ENCODE results near the gene RAD52. TPM values are rescaled to one million over a fixed set of nuclear protein-coding genes. Genes with fewer than 3 reads are reported as not detected.

RAD52 gene
- polyA plus RNA-seq, 1 donor (not counting 4 experiments of a cell fraction or from before 2014, with no cell fraction given), result 9.8 TPM

GRCh38 chr12:997505-997904, 48.0 kb upstream of the RAD52 start:
- H3K9me3 ChIP-seq (ENCODE audit: control insufficient read depth, low read depth, low read length), result no peaks in the 10 kb centered on the region
- no peaks in the 10 kb centered on the region for H3K27me3 ChIP-seq (ENCODE audit: control insufficient read depth, extremely low read depth, insufficient read depth, low read length)
- no peaks in the 10 kb centered on the region for H3K9me1 ChIP-seq (ENCODE audit: control insufficient read depth, extremely low read depth, insufficient read depth, low read length)
- H3K9ac ChIP-seq (ENCODE audit: control insufficient read depth, extremely low read depth, insufficient read depth, low read length), result no peak overlapping the region
- peaks cover 90% of the 10 kb centered on the region for H3K79me2 ChIP-seq (ENCODE audit: control insufficient read depth, insufficient read depth, low read length)
- no peak for TF ChIP-seq CTCF (optimal IDR thresholded peaks at IDR 0.05 in 1 of 3, IDR thresholded peaks at IDR 0.05 in 1 of 3, conservative IDR thresholded peaks at IDR 0.05 in 1 of 3; ENCODE audit: extremely low read depth in 1 of 3, insufficient read depth in 2 of 3, low read length in 3 of 3)
- no peak for TF ChIP-seq EZH2 (IDR thresholded peaks at IDR 0.05; ENCODE audit: low read length)
- H4K20me1 ChIP-seq (ENCODE audit: control insufficient read depth, extremely low read depth, insufficient read depth, low read length), result no peaks in the 10 kb centered on the region
- no peak overlapping the region for H3K27ac ChIP-seq (ENCODE audit: control insufficient read depth, insufficient read depth, low read length)
- H3K36me3 ChIP-seq (ENCODE audit: control insufficient read depth in 2 of 2, extremely low read depth in 1 of 2, insufficient read depth in 2 of 2, low read length in 2 of 2), result no peaks in the 10 kb centered on the region
- no peak overlapping the region for H3K4me2 ChIP-seq (ENCODE audit: control insufficient read depth, extremely low read depth, insufficient read depth, low read depth, low read length)
- peak; percentile 39 for FAIRE-seq
- no peak overlapping the region for H3K4me3 ChIP-seq (ENCODE audit: control insufficient read depth in 2 of 3, extremely low read depth in 1 of 3, insufficient read depth in 2 of 3, low read depth in 1 of 3, low read length in 3 of 3)
- DNase-seq (ENCODE audit: low read depth, low spot score), result no peak
- H2AFZ ChIP-seq (ENCODE audit: control insufficient read depth, low read length), result no peak overlapping the region
- dilution Hi-C loops (cut with MboI; ENCODE audit: extremely low pct_ligation_motif_present, low sequenced_read_pairs), result no loop called here
- H3K4me1 ChIP-seq (ENCODE audit: control insufficient read depth, extremely low read depth, insufficient read depth, low read length), result peaks cover 18% of the 10 kb centered on the region

DNA sequence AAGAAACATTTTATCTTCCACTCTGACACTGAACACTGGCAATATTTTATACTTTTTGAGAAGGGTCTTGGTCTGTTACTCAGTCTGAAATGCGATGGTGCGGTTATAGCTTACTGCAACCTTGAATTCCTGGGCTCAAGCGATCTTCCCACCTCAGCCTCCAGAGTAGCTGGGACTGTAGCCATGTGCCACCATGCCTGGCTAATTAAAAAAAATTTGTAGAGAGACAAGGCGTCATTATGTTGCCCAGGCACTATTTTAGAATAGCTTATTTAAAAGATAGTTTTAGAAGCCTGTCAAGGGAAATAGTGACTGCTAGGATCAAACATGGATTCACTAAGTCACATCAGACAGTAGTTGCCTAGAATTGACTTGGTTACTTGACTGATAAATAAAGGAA, 47.4 kb upstream of the RAD52 start:
- Histone ChIP-seq H3K36me3 (ENCODE audit: control insufficient read depth in 2 of 2, extremely low read depth in 1 of 2, insufficient read depth in 2 of 2, low read length in 2 of 2) (no peaks in the 10 kb centered on the region), H4K20me1 (ENCODE audit: control insufficient read depth, extremely low read depth, insufficient read depth, low read length) (no peaks in the 10 kb centered on the region), H3K9me3 (ENCODE audit: control insufficient read depth, low read depth, low read length) (no peaks in the 10 kb centered on the region), H3K4me2 (ENCODE audit: control insufficient read depth, extremely low read depth, insufficient read depth, low read depth, low read length) (no peak overlapping the region), H3K9me1 (ENCODE audit: control insufficient read depth, extremely low read depth, insufficient read depth, low read length) (no peaks in the 10 kb centered on the region), H3K27me3 (ENCODE audit: control insufficient read depth, extremely low read depth, insufficient read depth, low read length) (no peaks in the 10 kb centered on the region), H3K4me3 (ENCODE audit: control insufficient read depth in 2 of 3, extremely low read depth in 1 of 3, insufficient read depth in 2 of 3, low read depth in 1 of 3, low read length in 3 of 3) (no peak overlapping the region), H3K9ac (ENCODE audit: control insufficient read depth, extremely low read depth, insufficient read depth, low read length) (no peak overlapping the region), H2AFZ (ENCODE audit: control insufficient read depth, low read length) (no peak overlapping the region), H3K79me2 (ENCODE audit: control insufficient read depth, insufficient read depth, low read length) (peaks cover 91% of the 10 kb centered on the region), H3K27ac (ENCODE audit: control insufficient read depth, insufficient read depth, low read length) (no peak overlapping the region), H3K4me1 (ENCODE audit: control insufficient read depth, extremely low read depth, insufficient read depth, low read length) (peaks cover 22% of the 10 kb centered on the region)
- DNase-seq (ENCODE audit: low read depth, low spot score), result no peak
- dilution Hi-C loops (cut with MboI; ENCODE audit: extremely low pct_ligation_motif_present, low sequenced_read_pairs), result no loop called here
- no peak for TF ChIP-seq CTCF (optimal IDR thresholded peaks at IDR 0.05 in 1 of 3, IDR thresholded peaks at IDR 0.05 in 1 of 3, conservative IDR thresholded peaks at IDR 0.05 in 1 of 3; ENCODE audit: extremely low read depth in 1 of 3, insufficient read depth in 2 of 3, low read length in 3 of 3)
- no peak for TF ChIP-seq EZH2 (IDR thresholded peaks at IDR 0.05; ENCODE audit: low read length)
- FAIRE-seq, result no peak
